Ramos (cell line): ENCODE data around the gene TIMM13.

ENCODE experiments used
- in situ Hi-C: fragments of 300-500 bp; cut with MboI; formaldehyde crosslinking; loops from one replicate; pipeline ENCODE4 v1.14.3; 2022; ENCODE audit warnings: low sequenced_read_pairs; ENCODE audit not compliant: unreplicated experiment

Gene TIMM13

GRCh38 chr19:2455851-2456570 is 28.6 kb upstream of the TIMM13 start:
- in situ Hi-C loops, result no loop called here

GRCh38 chr19:2454962-2455850 is 27.8 kb upstream of the TIMM13 start:
- in situ Hi-C loops, result no loop called here

- in situ Hi-C loops, result no loop called here
These were observed 27.0 kb upstream of the TIMM13 start for GRCh38 chr19:2454199-2454961.

- in situ Hi-C loops, result no loop called here
These were observed 26.1 kb upstream of the TIMM13 start for GRCh38 chr19:2453431-2454025.

- in situ Hi-C loops, result no loop called here
These were observed 24.4 kb upstream of the TIMM13 start for GRCh38 chr19:2451741-2452140.

GRCh38 chr19:2451138-2451537 is 23.8 kb upstream of the TIMM13 start:
- in situ Hi-C loops, result no loop called here

- in situ Hi-C loops, result no loop called here
These were observed 21.6 kb upstream of the TIMM13 start for GRCh38 chr19:2449019-2449418.

- in situ Hi-C loops, result no loop called here
These were observed 19.0 kb upstream of the TIMM13 start for GRCh38 chr19:2446381-2446780.

GRCh38 chr19:2444251-2445002 is 17.0 kb upstream of the TIMM13 start:
- in situ Hi-C loops, result no loop called here

- in situ Hi-C loops, result no loop called here
These were observed 16.4 kb upstream of the TIMM13 start for GRCh38 chr19:2443785-2444182.

- in situ Hi-C loops, result no loop called here
These were observed 15.9 kb upstream of the TIMM13 start for GRCh38 chr19:2443116-2443784.

- in situ Hi-C loops, result no loop called here
These were observed 13.8 kb upstream of the TIMM13 start for GRCh38 chr19:2441096-2441752.

- in situ Hi-C loops, result no loop called here
These were observed 13.1 kb upstream of the TIMM13 start for GRCh38 chr19:2440515-2440914.

GRCh38 chr19:2438178-2438577 is 10.8 kb upstream of the TIMM13 start:
- in situ Hi-C loops, result no loop called here

GRCh38 chr19:2436926-2437325 is 9.5 kb upstream of the TIMM13 start:
- in situ Hi-C loops, result no loop called here

GRCh38 chr19:2436384-2436783 is 9.0 kb upstream of the TIMM13 start:
- in situ Hi-C loops, result no loop called here

GRCh38 chr19:2434721-2435265 is 7.4 kb upstream of the TIMM13 start:
- in situ Hi-C loops, result no loop called here

GRCh38 chr19:2434267-2434666 is 6.9 kb upstream of the TIMM13 start:
- in situ Hi-C loops, result no loop called here
